ENCODE measurements around the gene PNPLA3.
A peak's percentile ranks its signal among the peaks of the same experiment; 100 is the strongest.

PNPLA3 gene

DNA sequence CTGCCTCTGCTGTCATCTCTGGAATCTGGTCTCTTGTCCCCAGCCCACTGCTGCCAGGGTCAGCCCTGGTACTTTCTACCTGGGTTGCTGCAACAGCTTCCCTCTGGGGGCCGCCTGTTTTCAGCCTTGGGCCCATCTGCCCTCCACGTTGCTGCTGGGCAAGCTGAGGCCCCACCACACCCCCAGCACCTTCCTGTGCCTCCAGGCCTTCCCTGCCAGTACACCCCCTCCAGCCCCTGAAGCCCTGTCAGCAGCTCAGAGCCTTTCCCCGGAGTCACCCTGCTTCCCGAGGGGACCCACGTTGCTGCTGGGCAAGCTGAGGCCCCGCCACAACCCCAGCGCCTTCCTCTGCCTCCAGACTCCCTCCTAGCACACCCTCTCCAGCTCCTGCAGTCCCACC lies 28.4 kb downstream of the PNPLA3 start:
- Histone ChIP-seq H3K4me3 (ENCODE audit: low read depth in 1 of 2, low read length in 1 of 2) (no peak overlapping the region), H3K27me3 (peaks cover 17% of the 10 kb centered on the region), H3K27ac (no peak overlapping the region), H3K4me1 (ENCODE audit: control insufficient read depth in 1 of 2, insufficient read depth in 1 of 2, low read depth in 1 of 2, low read length in 1 of 2) (peaks cover 22 to 23% of the 10 kb centered on the region in 2 experiments), H3K9me3 (no peaks in the 10 kb centered on the region), H3K36me3 (no peaks in the 10 kb centered on the region)
- TF ChIP-seq, protein P1, sequence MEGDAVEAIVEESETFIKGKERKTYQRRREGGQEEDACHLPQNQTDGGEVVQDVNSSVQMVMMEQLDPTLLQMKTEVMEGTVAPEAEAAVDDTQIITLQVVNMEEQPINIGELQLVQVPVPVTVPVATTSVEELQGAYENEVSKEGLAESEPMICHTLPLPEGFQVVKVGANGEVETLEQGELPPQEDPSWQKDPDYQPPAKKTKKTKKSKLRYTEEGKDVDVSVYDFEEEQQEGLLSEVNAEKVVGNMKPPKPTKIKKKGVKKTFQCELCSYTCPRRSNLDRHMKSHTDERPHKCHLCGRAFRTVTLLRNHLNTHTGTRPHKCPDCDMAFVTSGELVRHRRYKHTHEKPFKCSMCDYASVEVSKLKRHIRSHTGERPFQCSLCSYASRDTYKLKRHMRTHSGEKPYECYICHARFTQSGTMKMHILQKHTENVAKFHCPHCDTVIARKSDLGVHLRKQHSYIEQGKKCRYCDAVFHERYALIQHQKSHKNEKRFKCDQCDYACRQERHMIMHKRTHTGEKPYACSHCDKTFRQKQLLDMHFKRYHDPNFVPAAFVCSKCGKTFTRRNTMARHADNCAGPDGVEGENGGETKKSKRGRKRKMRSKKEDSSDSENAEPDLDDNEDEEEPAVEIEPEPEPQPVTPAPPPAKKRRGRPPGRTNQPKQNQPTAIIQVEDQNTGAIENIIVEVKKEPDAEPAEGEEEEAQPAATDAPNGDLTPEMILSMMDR (IDR thresholded peaks at IDR 0.05), result no peak

DNA sequence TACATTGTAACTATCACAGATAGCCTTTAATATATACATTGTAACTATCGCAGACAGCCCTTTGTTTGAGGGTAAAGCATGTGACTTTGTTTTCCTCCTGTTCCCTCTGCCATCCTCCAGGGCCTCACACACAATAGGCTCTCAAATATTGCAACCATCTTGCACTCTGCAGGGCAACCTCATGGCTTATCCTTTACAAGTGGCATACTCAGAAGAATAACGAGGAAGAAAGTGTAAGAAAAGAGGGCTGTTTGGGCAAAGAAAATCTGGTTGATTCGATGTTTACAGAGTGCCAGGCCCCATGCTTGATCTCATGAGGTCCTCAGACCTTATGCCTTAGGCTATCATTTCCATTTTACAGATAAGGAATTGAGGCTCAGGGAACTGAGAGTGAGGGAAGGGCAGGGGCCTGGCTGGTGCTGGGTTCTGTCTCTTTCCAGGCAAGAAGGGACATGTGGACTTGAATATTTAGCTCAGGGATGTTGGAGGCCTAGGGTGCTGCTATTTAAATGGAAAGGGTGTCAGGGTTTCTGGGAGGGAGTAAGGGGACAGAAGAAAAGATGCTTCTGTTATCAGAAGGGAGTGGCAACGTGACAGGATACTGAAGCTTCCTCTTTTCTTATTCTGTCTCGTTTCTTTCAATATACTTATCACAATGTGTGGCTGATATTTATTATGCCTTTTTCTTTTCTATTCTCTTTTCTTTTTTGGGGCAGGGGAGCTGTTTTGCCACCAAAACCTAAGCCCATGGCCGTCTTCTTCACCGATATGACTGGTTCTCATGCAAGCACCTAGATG lies 30.6 kb downstream of the PNPLA3 start:
- Histone ChIP-seq H3K4me3 (ENCODE audit: low read depth in 1 of 2, low read length in 1 of 2) (peak overlapping the region; percentile 59 to 72), H3K27me3 (peaks cover 17% of the 10 kb centered on the region), H3K9me3 (no peaks in the 10 kb centered on the region), H3K4me1 (ENCODE audit: control insufficient read depth in 1 of 2, insufficient read depth in 1 of 2, low read depth in 1 of 2, low read length in 1 of 2) (peaks cover 22 to 24% of the 10 kb centered on the region in 2 experiments), H3K27ac (no peak overlapping the region), H3K36me3 (no peaks in the 10 kb centered on the region)
- TF ChIP-seq, protein P1 (IDR thresholded peaks at IDR 0.05), result no peak

DNA sequence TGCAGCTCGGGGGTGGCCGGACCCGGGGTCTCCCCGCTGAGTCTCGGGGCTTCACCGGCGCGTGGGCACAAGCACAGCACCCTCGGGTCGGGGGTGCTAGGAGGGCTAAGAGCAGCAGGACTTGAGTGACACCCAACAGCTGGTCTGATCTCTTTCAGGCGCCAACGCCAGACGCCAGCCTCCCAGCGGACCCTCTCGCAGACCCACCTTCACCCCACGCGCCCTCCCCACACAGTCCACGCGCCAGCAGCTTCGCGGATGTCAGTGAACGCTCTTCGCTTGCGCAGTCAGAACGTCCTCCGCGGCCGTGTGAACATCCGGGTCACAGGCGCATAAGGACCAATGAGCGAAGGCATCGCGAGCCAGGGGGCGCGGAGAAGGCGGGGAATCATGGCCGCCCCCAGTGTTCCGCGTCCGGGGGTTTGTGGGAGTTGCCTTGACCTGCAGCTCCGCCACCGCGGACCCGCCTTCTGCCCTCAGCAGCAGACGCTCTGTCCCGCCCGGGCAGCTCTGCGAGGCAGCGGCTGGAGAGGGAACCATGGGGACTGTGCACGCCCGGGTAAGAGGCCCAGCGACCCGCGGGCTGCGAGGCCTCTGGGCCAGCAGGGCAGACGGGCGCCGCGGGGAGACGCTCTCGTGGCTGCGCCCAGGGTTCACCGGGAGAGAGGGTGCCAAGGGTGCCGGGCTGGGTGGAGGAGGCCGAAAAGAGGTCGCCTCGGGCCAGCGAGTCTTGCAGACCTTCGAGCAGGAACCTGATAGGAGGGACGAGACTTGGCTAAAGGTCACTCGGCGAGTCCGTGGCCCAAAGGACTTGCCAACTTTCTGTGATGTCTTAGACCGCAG lies 31.7 kb downstream of the PNPLA3 start, which contains the start of gene SAMM50:
SAMM50 (plus strand) TSS at position 403 of the 843 bp plus-strand sequence; CDS start at position 539, 136 bp downstream.
- Histone ChIP-seq H3K4me1 (ENCODE audit: control insufficient read depth in 1 of 2, insufficient read depth in 1 of 2, low read depth in 1 of 2, low read length in 1 of 2) (peaks cover 22 to 24% of the 10 kb centered on the region in 2 experiments), H3K36me3 (no peaks in the 10 kb centered on the region), H3K9me3 (no peaks in the 10 kb centered on the region), H3K27me3 (peaks cover 17% of the 10 kb centered on the region), H3K27ac (peak within 1 kb of the TSS; percentile 78), H3K4me3 (ENCODE audit: low read depth in 1 of 2, low read length in 1 of 2) (peak within 1 kb of the TSS; percentile 59 to 72)
- TF ChIP-seq, protein P1 (IDR thresholded peaks at IDR 0.05), result no peak

DNA sequence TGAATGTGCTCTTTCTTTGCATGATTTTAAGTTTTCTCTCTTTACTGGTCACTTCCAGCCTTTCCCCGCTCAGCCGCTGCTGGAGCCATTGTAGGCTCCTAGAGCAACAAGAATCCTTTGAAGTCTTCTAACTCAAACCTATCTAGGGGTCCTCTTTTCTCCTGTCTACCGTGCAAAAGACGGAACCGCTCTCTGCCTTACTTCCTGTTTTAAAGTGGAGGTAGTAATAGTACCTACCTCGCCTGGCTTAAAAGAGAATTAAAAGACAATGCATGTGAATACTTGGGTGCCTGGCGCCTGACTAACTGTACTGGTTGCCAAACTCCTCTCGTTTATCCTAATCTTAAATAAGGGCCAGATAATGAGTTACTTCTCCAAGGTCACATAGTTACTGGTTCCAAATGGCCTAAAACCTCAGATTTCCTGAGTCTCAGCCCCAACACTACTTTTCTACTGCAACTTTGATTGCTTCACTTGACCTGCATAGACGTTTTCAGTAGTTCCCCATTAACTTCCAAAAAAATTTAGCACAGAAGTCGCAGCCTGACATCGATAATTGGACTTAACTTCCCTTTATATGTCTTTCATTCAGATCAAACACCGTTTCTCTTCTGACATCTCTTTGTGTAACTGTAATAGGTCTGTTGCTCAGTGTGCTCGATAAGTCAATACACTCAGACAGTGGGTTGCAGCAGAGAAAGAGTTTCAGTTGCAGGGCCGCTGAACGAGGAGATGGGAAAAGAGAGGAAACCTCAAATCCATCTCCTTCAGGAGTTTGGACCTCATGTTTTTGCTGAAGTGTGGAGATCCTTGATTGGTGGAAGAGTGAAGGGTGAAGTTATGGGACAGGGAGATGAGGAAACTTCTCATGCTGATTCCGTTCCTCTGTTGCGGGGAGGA lies 32.5 kb downstream of the PNPLA3 start:
- peak overlapping the region; percentile 59 to 72 for H3K4me3 ChIP-seq (ENCODE audit: low read depth in 1 of 2, low read length in 1 of 2)
- peak overlapping the region; percentile 78 for H3K27ac ChIP-seq
- peaks cover 17% of the 10 kb centered on the region for H3K27me3 ChIP-seq
- H3K36me3 ChIP-seq, result no peaks in the 10 kb centered on the region
- H3K9me3 ChIP-seq, result no peaks in the 10 kb centered on the region
- H3K4me1 ChIP-seq (ENCODE audit: control insufficient read depth in 1 of 2, insufficient read depth in 1 of 2, low read depth in 1 of 2, low read length in 1 of 2), result peaks cover 22 to 24% of the 10 kb centered on the region in 2 experiments
- TF ChIP-seq, protein P1 (IDR thresholded peaks at IDR 0.05), result no peak
